D721Med (cell line): ENCODE data around the gene PTPN14.

Source experiments
- DNase-seq: peaks from one replicate; pipeline ENCODE4 v3.0.0; 2011; ENCODE audit warnings: low spot score; ENCODE audit not compliant: insufficient read length
- FAIRE-seq: peaks from 2 replicates; lab custom pipeline; 2011; peaks lifted over from hg19 to GRCh38; lab: Jason Lieb, UNC
- TF ChIP-seq, protein P1 (sequence below): IDR thresholded peaks from 2 replicates; pipeline ENCODE4 v1.5.1; 2012; ENCODE audit warnings: mild to moderate bottlenecking, control low read depth; ENCODE audit not compliant: insufficient read depth; ENCODE audit errors: missing control alignments

Gene PTPN14

DNA sequence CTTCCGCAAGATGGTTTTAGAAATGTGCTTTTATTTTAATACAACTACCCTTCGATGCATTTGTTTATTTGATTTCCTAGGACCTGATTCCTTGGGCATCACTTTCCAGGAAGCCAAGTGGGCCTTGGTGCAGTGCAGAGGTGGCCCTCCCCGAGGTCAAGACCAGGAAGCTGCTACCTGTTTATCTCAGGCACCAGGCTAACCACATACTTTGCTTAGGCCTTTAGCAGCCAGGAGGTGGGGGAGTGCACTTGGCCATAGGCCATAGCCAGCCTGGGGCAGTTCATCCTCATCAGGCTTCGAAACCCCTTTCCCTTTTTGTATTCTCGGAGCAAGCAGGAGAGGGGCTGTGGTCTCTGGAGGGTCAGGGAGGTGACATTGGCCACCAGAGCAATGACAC lies 225.0 kb downstream of the PTPN14 start:
- TF ChIP-seq, protein P1, sequence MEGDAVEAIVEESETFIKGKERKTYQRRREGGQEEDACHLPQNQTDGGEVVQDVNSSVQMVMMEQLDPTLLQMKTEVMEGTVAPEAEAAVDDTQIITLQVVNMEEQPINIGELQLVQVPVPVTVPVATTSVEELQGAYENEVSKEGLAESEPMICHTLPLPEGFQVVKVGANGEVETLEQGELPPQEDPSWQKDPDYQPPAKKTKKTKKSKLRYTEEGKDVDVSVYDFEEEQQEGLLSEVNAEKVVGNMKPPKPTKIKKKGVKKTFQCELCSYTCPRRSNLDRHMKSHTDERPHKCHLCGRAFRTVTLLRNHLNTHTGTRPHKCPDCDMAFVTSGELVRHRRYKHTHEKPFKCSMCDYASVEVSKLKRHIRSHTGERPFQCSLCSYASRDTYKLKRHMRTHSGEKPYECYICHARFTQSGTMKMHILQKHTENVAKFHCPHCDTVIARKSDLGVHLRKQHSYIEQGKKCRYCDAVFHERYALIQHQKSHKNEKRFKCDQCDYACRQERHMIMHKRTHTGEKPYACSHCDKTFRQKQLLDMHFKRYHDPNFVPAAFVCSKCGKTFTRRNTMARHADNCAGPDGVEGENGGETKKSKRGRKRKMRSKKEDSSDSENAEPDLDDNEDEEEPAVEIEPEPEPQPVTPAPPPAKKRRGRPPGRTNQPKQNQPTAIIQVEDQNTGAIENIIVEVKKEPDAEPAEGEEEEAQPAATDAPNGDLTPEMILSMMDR = no peak
- FAIRE-seq = no peak
- DNase-seq = no peak

DNA sequence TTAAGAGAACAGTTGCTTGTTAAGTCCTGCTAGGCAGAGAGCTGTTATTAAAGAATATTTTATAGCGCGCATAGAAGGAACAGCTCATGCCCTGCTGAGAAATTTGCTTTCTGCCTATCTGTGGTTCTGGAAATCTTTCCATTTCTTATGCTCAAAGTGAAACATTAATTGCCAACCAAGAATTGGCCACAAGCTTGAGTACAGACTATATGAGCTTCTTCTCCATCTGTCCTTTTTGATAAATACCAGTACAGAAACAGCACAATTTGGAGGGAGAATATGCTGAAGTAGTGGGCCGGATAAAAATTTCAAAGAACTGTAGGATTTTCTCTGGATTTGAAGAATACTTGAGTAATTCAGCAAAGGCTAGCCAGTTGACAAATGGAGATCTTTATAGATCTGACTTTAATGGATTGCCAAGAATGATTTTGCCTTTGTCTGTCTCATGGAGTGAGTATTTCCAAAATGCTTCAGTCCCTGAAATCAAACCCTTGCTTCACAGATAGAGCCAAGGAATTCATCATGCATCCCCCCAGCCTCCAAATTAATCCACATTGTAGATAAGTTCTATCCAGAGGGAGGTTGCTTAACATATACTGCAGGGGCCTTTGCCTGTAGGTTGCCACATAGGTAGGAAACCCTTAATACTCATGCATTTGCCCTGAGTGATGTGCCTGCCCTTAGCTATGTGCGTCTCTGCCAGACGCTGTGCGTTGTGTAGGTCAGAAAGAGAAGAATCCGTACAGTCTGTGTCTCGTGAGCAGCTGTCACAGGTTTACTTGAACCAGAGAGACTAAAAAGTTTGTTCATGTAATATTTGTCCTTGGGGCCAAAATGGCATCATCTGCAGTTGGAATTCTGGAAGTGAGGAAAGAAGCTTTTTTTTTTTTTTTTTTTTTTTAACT lies 226.3 kb downstream of the PTPN14 start:
- TF ChIP-seq, protein P1 = no peak
- FAIRE-seq (no peak), DNase-seq (no peak)

DNA sequence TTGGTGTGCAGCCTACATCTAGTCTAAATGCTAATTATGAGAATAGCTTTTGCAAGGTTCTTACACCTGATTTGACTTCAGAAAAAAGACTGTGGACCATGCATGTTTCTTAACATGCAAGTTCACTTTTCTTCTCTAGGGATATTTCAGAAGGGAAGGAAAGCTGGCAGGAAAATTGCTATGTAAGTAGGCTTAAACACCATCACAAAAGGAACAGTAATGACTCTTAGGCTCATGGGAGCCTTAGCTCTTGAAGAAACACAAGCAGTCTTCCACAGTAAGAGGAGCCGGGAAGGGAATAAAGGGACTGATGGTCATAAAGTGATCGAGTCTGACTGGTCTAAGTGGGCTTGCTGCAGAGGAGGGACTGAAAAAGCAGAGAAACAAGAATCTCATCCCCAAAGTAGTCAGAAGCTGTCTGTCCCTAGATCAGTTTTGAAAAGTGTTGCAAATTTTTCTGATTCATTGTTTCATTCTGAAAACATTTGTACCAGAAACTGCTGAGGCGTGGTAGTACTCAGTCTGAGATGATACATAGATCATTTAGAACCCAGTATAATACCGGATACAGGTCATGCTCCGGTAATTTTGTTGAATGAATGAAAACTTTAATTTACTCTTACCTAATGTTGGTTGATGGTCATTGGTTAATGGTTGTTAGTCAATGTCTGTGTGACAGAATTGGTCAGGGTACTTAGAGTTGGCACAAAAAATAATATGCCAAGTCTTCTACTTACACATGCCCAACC lies 229.5 kb downstream of the PTPN14 start:
- TF ChIP-seq, protein P1 = no peak
- FAIRE-seq = no peak
- no peak for DNase-seq

DNA sequence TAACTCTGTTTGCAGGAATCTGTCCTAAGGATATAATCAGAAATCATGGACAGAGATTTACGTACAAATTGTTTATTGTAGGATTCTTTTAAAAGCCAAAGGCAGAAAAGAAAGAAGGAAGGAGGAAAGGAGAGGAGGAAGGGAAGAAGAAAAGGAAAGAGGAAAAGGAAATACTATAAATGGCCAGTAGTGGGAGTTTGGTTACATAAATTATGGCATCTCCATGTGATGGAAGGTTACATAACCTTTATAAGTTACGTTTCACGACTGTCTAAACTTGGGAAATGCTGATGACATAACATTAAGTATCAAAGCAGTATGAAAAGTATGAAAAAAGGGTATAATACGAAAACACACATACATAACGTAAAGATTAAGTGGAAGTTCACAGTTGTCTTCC lies 231.5 kb downstream of the PTPN14 start:
- no peak for DNase-seq
- no peak for FAIRE-seq
- TF ChIP-seq, protein P1 = no peak

DNA sequence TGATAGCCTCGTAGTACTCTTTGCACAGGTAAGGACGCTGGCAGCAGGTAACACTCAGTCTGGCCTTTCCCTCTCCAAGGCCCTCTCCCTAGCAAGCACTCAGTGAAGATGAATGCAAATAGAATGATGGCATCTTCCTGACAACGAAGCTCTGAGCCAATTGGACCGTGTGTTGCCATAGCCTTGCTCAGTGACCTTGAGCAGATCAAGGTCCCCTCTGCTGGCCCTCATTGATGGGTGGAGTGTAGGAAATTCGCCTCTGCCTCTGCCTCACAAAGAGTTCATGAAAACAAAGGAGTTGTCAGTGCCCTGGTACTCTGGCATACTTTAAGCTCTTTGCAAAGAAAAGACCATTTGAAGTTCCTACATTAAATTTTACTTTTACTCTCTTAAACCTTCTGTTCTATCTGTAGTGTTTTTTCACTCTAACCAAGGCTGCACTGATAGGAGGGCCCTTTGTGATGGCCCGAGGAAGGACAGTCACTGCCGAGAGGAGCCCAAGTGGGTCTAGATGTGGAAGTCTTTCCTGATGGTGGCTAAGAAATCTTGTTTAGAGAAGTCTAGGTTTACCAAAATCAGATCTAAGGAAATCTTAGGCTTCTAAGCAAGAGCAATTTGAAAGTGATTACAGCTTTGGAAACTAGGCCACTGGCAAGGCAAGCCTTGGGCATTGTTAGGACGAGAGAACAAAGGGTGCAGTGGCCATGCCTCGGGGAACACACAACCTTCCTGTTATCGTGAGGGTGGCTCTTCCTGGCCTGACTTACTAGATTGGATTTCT lies 232.3 kb downstream of the PTPN14 start:
- TF ChIP-seq, protein P1 = no peak
- DNase-seq (no peak), FAIRE-seq (no peak)

DNA sequence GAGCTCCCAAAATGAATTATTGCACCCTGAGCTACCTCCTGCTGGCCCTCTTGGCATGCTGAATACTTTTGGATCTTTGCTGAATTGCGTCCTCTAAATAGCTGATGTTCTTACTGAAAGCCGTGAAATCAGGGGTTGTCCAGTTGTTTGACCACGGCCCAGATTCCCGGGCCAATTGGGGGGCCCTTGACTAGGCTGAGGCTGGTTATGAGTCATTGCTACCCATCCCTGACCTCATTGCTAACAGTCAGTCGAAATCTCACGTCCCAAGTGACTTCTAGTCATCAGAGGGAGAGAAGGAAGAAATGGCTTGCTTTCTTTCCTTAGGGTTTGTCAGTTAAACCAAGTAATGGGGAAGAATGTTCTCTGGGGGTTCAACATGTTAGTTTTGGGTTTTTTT lies 233.0 kb downstream of the PTPN14 start:
- TF ChIP-seq, protein P1 = no peak
- FAIRE-seq (no peak), DNase-seq (no peak)
